Tibial nerve (tissue), 4 donors: ENCODE measurements around the gene CKM.

Experiments used
- EP300 ChIP-seq, 2 donors: sonication (generic); formaldehyde crosslinking; IDR thresholded peaks; one replicate each; pipeline ENCODE4 v1.6.1; 2017; ENCODE audit warnings: antibody characterized with exemption in 2 of 2, mild to moderate bottlenecking in 1 of 2
- POLR2A ChIP-seq, 2 donors: fragments of 450-650 bp; IDR thresholded peaks; one replicate each; pipeline ENCODE4 v1.6.1; 2017; ENCODE audit warnings: antibody characterized with exemption in 2 of 2, mild to moderate bottlenecking in 2 of 2, moderate library complexity in 2 of 2
- TF ChIP-seq, protein P1 (sequence below), 5 experiments: fragments of 200-600 bp in 3 of 5; fragments of 450-650 bp in 2 of 5; sonication (generic) in 3 of 5; IDR thresholded peaks; one replicate each; pipeline ENCODE4 v1.5.1; 2016 to 2019; ENCODE audit warnings: antibody characterized with exemption in 5 of 5, mild to moderate bottlenecking in 3 of 5, moderate library complexity in 2 of 5

DNA sequence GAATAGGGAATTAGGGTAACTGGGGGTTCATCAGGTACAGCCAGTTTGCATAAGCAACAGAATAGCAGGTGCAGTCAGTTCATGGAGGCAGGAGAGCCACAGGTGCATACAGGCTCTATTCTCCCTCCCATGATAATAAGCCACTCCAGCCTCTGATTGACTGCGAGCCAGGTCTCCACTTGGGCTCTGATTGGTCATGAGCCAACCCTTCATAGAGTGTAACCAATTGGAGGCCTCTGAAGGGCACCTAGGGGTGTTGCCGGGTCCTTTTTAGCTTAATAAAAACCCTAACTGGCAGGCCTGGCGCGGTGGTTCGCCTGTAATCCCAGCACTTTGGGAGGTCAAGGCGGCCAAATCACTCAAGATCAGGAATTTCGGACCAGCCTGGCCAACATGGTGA lies 8.7 kb upstream of the CKM start:
- TF ChIP-seq, protein P1, sequence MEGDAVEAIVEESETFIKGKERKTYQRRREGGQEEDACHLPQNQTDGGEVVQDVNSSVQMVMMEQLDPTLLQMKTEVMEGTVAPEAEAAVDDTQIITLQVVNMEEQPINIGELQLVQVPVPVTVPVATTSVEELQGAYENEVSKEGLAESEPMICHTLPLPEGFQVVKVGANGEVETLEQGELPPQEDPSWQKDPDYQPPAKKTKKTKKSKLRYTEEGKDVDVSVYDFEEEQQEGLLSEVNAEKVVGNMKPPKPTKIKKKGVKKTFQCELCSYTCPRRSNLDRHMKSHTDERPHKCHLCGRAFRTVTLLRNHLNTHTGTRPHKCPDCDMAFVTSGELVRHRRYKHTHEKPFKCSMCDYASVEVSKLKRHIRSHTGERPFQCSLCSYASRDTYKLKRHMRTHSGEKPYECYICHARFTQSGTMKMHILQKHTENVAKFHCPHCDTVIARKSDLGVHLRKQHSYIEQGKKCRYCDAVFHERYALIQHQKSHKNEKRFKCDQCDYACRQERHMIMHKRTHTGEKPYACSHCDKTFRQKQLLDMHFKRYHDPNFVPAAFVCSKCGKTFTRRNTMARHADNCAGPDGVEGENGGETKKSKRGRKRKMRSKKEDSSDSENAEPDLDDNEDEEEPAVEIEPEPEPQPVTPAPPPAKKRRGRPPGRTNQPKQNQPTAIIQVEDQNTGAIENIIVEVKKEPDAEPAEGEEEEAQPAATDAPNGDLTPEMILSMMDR (IDR thresholded peaks at IDR 0.05), result no peak
- TF ChIP-seq POLR2A (IDR thresholded peaks at IDR 0.05) (no peak), EP300 (IDR thresholded peaks at IDR 0.05) (no peak)
